Measurements from ENCODE around the gene NIT1. TPM values are rescaled to one million over a fixed set of nuclear protein-coding genes. Genes with fewer than 3 reads are reported as not detected.

The NIT1 gene
- total and polyA plus RNA-seq, 9 of the 15 experiments (the other 6 are each of a cell fraction or from before 2014, with no cell fraction given), result 18.4 to 76.0 (median 33.7) TPM

DNA sequence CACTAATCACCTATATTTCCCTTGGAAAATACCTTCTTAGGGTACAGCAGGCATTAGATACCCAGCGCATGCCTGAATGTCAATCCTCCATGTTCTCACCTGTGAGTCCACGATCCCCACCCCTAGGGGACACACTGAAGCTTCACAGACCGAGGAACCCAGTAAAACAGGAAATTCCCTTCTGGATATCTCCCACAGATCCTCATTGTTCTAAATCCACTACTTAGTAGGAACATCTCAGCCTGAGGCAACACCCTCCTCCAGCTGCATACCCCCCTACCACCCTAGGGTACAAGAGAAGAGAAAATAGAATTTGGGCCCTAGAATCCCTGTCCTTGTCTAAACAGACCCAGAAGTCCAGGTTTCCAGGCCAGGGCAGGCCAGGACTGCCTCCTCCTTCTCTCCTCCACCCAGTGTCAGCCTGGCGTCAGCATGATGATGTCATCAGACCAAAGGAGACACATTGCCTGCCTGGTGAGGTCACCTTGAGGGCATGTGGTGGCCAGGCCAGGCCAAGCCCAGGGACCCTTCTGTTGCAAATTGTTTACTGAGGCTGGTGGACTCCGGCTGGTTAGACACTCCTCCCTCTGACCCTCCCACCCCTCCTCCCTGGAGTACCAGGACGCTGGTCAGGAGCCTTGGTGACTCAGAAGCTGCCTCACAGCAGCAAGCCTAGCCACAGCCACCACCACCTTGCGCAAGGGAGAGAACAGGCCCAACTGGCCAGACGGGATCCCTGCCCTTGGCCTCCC is 34.7 kb upstream of the NIT1 start (continued):
- TF ChIP-seq, protein P1, sequence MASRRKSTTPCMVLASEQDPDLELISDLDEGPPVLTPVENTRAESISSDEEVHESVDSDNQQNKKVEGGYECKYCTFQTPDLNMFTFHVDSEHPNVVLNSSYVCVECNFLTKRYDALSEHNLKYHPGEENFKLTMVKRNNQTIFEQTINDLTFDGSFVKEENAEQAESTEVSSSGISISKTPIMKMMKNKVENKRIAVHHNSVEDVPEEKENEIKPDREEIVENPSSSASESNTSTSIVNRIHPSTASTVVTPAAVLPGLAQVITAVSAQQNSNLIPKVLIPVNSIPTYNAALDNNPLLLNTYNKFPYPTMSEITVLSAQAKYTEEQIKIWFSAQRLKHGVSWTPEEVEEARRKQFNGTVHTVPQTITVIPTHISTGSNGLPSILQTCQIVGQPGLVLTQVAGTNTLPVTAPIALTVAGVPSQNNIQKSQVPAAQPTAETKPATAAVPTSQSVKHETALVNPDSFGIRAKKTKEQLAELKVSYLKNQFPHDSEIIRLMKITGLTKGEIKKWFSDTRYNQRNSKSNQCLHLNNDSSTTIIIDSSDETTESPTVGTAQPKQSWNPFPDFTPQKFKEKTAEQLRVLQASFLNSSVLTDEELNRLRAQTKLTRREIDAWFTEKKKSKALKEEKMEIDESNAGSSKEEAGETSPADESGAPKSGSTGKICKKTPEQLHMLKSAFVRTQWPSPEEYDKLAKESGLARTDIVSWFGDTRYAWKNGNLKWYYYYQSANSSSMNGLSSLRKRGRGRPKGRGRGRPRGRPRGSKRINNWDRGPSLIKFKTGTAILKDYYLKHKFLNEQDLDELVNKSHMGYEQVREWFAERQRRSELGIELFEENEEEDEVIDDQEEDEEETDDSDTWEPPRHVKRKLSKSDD (conservative IDR thresholded peaks at IDR 0.05; ENCODE audit: low read length), result no peak
- TF ChIP-seq ZNF282 (CRISPR knock-in tag; IDR thresholded peaks at IDR 0.05) (no peak), CEBPG (CRISPR knock-in tag; IDR thresholded peaks at IDR 0.05) (peak; percentile 93), CEBPG (tag; conservative IDR thresholded peaks at IDR 0.05 in 1 of 2, IDR thresholded peaks at IDR 0.05 in 1 of 2) (peak; percentile 86 to 88), ZEB2 (IDR thresholded peaks at IDR 0.05) (no peak), HDAC3 (IDR thresholded peaks at IDR 0.05; ENCODE audit: borderline replicate concordance, partially characterized antibody) (no peak), STAT5B (CRISPR knock-in tag; IDR thresholded peaks at IDR 0.05) (no peak), TAL1 (IDR thresholded peaks at IDR 0.05) (no peak), POLR2H (tag; IDR thresholded peaks at IDR 0.05; ENCODE audit: low read depth) (no peak), RAD51 (IDR thresholded peaks at IDR 0.05; ENCODE audit: borderline replicate concordance, low read depth) (no peak), PTRF (tag; IDR thresholded peaks at IDR 0.05) (no peak)
- TF ChIP-seq, protein P2, sequence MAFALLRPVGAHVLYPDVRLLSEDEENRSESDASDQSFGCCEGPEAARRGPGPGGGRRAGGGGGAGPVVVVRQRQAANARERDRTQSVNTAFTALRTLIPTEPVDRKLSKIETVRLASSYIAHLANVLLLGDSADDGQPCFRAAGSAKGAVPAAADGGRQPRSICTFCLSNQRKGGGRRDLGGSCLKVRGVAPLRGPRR (CRISPR knock-in tag; IDR thresholded peaks at IDR 0.05), result no peak
- TF ChIP-seq, protein P3, sequence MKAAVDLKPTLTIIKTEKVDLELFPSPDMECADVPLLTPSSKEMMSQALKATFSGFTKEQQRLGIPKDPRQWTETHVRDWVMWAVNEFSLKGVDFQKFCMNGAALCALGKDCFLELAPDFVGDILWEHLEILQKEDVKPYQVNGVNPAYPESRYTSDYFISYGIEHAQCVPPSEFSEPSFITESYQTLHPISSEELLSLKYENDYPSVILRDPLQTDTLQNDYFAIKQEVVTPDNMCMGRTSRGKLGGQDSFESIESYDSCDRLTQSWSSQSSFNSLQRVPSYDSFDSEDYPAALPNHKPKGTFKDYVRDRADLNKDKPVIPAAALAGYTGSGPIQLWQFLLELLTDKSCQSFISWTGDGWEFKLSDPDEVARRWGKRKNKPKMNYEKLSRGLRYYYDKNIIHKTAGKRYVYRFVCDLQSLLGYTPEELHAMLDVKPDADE (conservative IDR thresholded peaks at IDR 0.05; ENCODE audit: control insufficient read depth, low read depth, low read length), result no peak
- TF ChIP-seq, protein P4, sequence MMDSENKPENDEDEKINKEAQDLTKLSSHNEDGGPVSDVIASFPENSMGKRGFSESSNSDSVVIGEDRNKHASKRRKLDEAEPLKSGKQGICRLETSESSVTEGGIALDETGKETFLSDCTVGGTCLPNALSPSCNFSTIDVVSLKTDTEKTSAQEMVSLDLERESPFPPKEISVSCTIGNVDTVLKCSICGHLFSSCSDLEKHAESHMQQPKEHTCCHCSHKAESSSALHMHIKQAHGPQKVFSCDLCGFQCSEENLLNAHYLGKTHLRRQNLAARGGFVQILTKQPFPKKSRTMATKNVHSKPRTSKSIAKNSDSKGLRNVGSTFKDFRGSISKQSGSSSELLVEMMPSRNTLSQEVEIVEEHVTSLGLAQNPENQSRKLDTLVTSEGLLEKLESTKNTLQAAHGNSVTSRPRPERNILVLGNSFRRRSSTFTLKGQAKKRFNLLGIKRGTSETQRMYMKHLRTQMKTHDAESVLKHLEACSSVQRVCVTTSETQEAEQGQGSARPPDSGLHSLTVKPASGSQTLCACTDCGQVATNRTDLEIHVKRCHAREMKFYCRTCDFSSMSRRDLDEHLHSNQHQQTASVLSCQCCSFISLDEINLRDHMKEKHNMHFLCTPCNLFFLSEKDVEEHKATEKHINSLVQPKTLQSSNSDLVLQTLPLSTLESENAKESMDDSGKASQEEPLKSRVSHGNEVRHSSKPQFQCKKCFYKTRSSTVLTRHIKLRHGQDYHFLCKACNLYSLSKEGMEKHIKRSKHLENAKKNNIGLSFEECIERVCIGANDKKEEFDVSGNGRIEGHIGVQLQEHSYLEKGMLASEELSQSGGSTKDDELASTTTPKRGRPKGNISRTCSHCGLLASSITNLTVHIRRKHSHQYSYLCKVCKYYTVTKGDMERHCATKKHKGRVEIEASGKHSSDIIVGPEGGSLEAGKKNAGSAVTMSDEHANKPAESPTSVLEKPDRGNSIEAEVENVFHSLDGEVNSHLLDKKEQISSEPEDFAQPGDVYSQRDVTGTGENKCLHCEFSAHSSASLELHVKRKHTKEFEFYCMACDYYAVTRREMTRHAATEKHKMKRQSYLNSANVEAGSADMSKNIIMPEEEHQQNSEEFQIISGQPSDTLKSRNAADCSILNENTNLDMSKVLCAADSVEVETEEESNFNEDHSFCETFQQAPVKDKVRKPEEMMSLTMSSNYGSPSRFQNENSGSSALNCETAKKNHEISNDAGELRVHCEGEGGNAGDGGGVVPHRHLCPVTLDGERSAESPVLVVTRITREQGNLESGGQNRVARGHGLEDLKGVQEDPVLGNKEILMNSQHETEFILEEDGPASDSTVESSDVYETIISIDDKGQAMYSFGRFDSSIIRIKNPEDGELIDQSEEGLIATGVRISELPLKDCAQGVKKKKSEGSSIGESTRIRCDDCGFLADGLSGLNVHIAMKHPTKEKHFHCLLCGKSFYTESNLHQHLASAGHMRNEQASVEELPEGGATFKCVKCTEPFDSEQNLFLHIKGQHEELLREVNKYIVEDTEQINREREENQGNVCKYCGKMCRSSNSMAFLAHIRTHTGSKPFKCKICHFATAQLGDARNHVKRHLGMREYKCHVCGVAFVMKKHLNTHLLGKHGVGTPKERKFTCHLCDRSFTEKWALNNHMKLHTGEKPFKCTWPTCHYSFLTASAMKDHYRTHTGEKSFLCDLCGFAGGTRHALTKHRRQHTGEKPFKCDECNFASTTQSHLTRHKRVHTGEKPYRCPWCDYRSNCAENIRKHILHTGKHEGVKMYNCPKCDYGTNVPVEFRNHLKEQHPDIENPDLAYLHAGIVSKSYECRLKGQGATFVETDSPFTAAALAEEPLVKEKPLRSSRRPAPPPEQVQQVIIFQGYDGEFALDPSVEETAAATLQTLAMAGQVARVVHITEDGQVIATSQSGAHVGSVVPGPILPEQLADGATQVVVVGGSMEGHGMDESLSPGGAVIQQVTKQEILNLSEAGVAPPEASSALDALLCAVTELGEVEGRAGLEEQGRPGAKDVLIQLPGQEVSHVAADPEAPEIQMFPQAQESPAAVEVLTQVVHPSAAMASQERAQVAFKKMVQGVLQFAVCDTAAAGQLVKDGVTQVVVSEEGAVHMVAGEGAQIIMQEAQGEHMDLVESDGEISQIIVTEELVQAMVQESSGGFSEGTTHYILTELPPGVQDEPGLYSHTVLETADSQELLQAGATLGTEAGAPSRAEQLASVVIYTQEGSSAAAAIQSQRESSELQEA (IDR thresholded peaks at IDR 0.05; ENCODE audit: low read depth), result no peak

All from K562 (cell line).